Measurements from ENCODE around the gene WEE2.

WEE2 gene

GRCh38 chr7:141712603-141713255, 4.6 kb downstream of the WEE2 start:
- Mint-ChIP-seq H3K27ac (no peak overlapping the region), H3K27me3 (ENCODE audit: low read depth) (peaks cover 4% of the 10 kb centered on the region), H3K4me3 (no peak overlapping the region), H3K36me3 (ENCODE audit: low read depth) (no peaks in the 10 kb centered on the region), H3K4me1 (ENCODE audit: low read depth) (peaks cover 8% of the 10 kb centered on the region), H3K9me3 (no peaks in the 10 kb centered on the region)
- no peak for DNase-seq (ENCODE audit: low spot score)

GRCh38 chr7:141713890-141714289, 5.7 kb downstream of the WEE2 start:
- no peaks in the 10 kb centered on the region for H3K36me3 Mint-ChIP-seq (ENCODE audit: low read depth)
- H3K9me3 Mint-ChIP-seq: no peaks in the 10 kb centered on the region
- no peak for DNase-seq (ENCODE audit: low spot score)
- no peak overlapping the region for H3K27ac Mint-ChIP-seq
- no peak overlapping the region for H3K4me3 Mint-ChIP-seq
- H3K4me1 Mint-ChIP-seq (ENCODE audit: low read depth): peaks cover 11% of the 10 kb centered on the region
- H3K27me3 Mint-ChIP-seq (ENCODE audit: low read depth): peaks cover 4% of the 10 kb centered on the region

- Mint-ChIP-seq H3K27ac (no peak overlapping the region), H3K4me1 (ENCODE audit: low read depth) (peaks cover 11% of the 10 kb centered on the region), H3K27me3 (ENCODE audit: low read depth) (peaks cover 4% of the 10 kb centered on the region), H3K9me3 (no peaks in the 10 kb centered on the region), H3K36me3 (ENCODE audit: low read depth) (no peaks in the 10 kb centered on the region), H3K4me3 (no peak overlapping the region)
- DNase-seq (ENCODE audit: low spot score): no peak
Observed at GRCh38 chr7:141714571-141714970, 6.4 kb downstream of the WEE2 start.

- Mint-ChIP-seq H3K27ac (no peak overlapping the region), H3K4me1 (ENCODE audit: low read depth) (peaks cover 11% of the 10 kb centered on the region), H3K36me3 (ENCODE audit: low read depth) (no peaks in the 10 kb centered on the region), H3K27me3 (ENCODE audit: low read depth) (peaks cover 4% of the 10 kb centered on the region), H3K9me3 (no peaks in the 10 kb centered on the region), H3K4me3 (no peak overlapping the region)
- no peak for DNase-seq (ENCODE audit: low spot score)
Observed at GRCh38 chr7:141715018-141715417, 6.9 kb downstream of the WEE2 start.

- Mint-ChIP-seq H3K4me1 (ENCODE audit: low read depth) (peaks cover 11% of the 10 kb centered on the region), H3K4me3 (no peak overlapping the region), H3K27ac (no peak overlapping the region), H3K27me3 (ENCODE audit: low read depth) (peaks cover 4% of the 10 kb centered on the region), H3K36me3 (ENCODE audit: low read depth) (no peaks in the 10 kb centered on the region), H3K9me3 (no peaks in the 10 kb centered on the region)
- no peak for DNase-seq (ENCODE audit: low spot score)
Observed at GRCh38 chr7:141715794-141716689, 7.9 kb downstream of the WEE2 start.

- no peaks in the 10 kb centered on the region for H3K9me3 Mint-ChIP-seq
- no peaks in the 10 kb centered on the region for H3K36me3 Mint-ChIP-seq (ENCODE audit: low read depth)
- no peak for DNase-seq (ENCODE audit: low spot score)
- H3K4me1 Mint-ChIP-seq (ENCODE audit: low read depth): peaks cover 7% of the 10 kb centered on the region
- H3K27me3 Mint-ChIP-seq (ENCODE audit: low read depth): peaks cover 4% of the 10 kb centered on the region
- no peak overlapping the region for H3K4me3 Mint-ChIP-seq
- no peak overlapping the region for H3K27ac Mint-ChIP-seq
Observed at GRCh38 chr7:141717450-141717849, 9.3 kb downstream of the WEE2 start.

- H3K4me3 Mint-ChIP-seq: no peak overlapping the region
- no peaks in the 10 kb centered on the region for H3K36me3 Mint-ChIP-seq (ENCODE audit: low read depth)
- H3K4me1 Mint-ChIP-seq (ENCODE audit: low read depth): peaks cover 5% of the 10 kb centered on the region
- H3K27me3 Mint-ChIP-seq (ENCODE audit: low read depth): peaks cover under 1% of the 10 kb centered on the region
- no peaks in the 10 kb centered on the region for H3K9me3 Mint-ChIP-seq
- DNase-seq (ENCODE audit: low spot score): no peak
- H3K27ac Mint-ChIP-seq: no peak overlapping the region
Observed at GRCh38 chr7:141722529-141722928, 14.4 kb downstream of the WEE2 start.

- Mint-ChIP-seq H3K9me3 (no peaks in the 10 kb centered on the region), H3K4me3 (no peak overlapping the region), H3K27ac (no peak overlapping the region), H3K4me1 (ENCODE audit: low read depth) (no peaks in the 10 kb centered on the region), H3K27me3 (ENCODE audit: low read depth) (no peaks in the 10 kb centered on the region), H3K36me3 (ENCODE audit: low read depth) (no peaks in the 10 kb centered on the region)
- DNase-seq (ENCODE audit: low spot score): no peak
Observed at GRCh38 chr7:141729020-141729419, 20.9 kb downstream of the WEE2 start.

- Mint-ChIP-seq H3K27ac (peak overlapping the region; percentile 22), H3K36me3 (ENCODE audit: low read depth) (no peaks in the 10 kb centered on the region), H3K4me3 (no peak overlapping the region), H3K27me3 (ENCODE audit: low read depth) (no peaks in the 10 kb centered on the region), H3K4me1 (ENCODE audit: low read depth) (peaks cover 3% of the 10 kb centered on the region), H3K9me3 (no peaks in the 10 kb centered on the region)
- no peak for DNase-seq (ENCODE audit: low spot score)
Observed at GRCh38 chr7:141731476-141732149, 23.5 kb downstream of the WEE2 start.

GRCh38 chr7:141737118-141737835, 29.1 kb downstream of the WEE2 start:
- Mint-ChIP-seq H3K4me3 (peak overlapping the region; percentile 99), H3K36me3 (ENCODE audit: low read depth) (peaks cover 24% of the 10 kb centered on the region), H3K27ac (peak overlapping the region; percentile 99), H3K27me3 (ENCODE audit: low read depth) (no peaks in the 10 kb centered on the region), H3K9me3 (no peaks in the 10 kb centered on the region), H3K4me1 (ENCODE audit: low read depth) (peaks cover 26% of the 10 kb centered on the region)
- no peak for DNase-seq (ENCODE audit: low spot score)

- H3K4me1 Mint-ChIP-seq (ENCODE audit: low read depth): peaks cover 26% of the 10 kb centered on the region
- H3K27me3 Mint-ChIP-seq (ENCODE audit: low read depth): no peaks in the 10 kb centered on the region
- peak within 1 kb of the TSS; percentile 99 for H3K4me3 Mint-ChIP-seq
Observed at GRCh38 chr7:141737836-141738591, 29.9 kb downstream of the WEE2 start, which contains the start of gene SSBP1. SSBP1 (plus strand) TSS chr7:141738358; CDS start chr7:141739167, 809 bp downstream.

GRCh38 chr7:141738592-141739013, 30.4 kb downstream of the WEE2 start:
- Mint-ChIP-seq H3K27me3 (ENCODE audit: low read depth) (no peaks in the 10 kb centered on the region), H3K4me1 (ENCODE audit: low read depth) (peaks cover 26% of the 10 kb centered on the region), H3K27ac (peak overlapping the region; percentile 99), H3K4me3 (peak overlapping the region; percentile 99), H3K36me3 (ENCODE audit: low read depth) (peaks cover 34% of the 10 kb centered on the region), H3K9me3 (no peaks in the 10 kb centered on the region)
- DNase-seq (ENCODE audit: low spot score): no peak

More at GRCh38 chr7:141737836-141738591, 29.9 kb downstream of the WEE2 start, which contains the start of gene SSBP1:
- DNase-seq (ENCODE audit: low spot score): peak; percentile 92
- H3K9me3 Mint-ChIP-seq: no peaks in the 10 kb centered on the region
- peak within 1 kb of the TSS; percentile 99 for H3K27ac Mint-ChIP-seq
- peaks cover 28% of the 10 kb centered on the region for H3K36me3 Mint-ChIP-seq (ENCODE audit: low read depth)

- Mint-ChIP-seq H3K27me3 (ENCODE audit: low read depth) (no peaks in the 10 kb centered on the region), H3K9me3 (no peaks in the 10 kb centered on the region), H3K4me1 (ENCODE audit: low read depth) (peaks cover 28% of the 10 kb centered on the region), H3K36me3 (ENCODE audit: low read depth) (peaks cover 40% of the 10 kb centered on the region), H3K4me3 (peak overlapping the region; percentile 99), H3K27ac (peak overlapping the region; percentile 80)
- DNase-seq (ENCODE audit: low spot score): no peak
Observed at GRCh38 chr7:141739250-141739649, 31.1 kb downstream of the WEE2 start.
